ENCODE measurements around the gene SOX18. TPM values are rescaled to one million over a fixed set of nuclear protein-coding genes. Genes with fewer than 3 reads are reported as not detected.
A peak's percentile ranks its signal among the peaks of the same experiment; 100 is the strongest.

SOX18 gene
- total and polyA plus RNA-seq, 2 of the 13 experiments (the other 11 are each of a cell fraction or from before 2014, with no cell fraction given) = 1.6 to 1.9 TPM

- TF ChIP-seq SIX1 (CRISPR knock-in tag; IDR thresholded peaks at IDR 0.05; ENCODE audit: borderline replicate concordance) (no peak), SUZ12 (IDR thresholded peaks at IDR 0.05; ENCODE audit: low read depth, low read length) (no peak), ZNF33A (CRISPR knock-in tag; IDR thresholded peaks at IDR 0.05; ENCODE audit: borderline replicate concordance) (no peak), ZNF687 (CRISPR knock-in tag; IDR thresholded peaks at IDR 0.05) (peak; percentile 62), ZNF143 (CRISPR knock-in tag; IDR thresholded peaks at IDR 0.05) (no peak), MBNL3 (CRISPR knock-in tag; conservative IDR thresholded peaks at IDR 0.05) (no peak), NFIB (CRISPR knock-in tag; IDR thresholded peaks at IDR 0.05; ENCODE audit: borderline replicate concordance) (no peak), POLR2A (IDR thresholded peaks at IDR 0.05; ENCODE audit: insufficient read depth in 1 of 2, low read depth in 2 of 2, low read length in 2 of 2) (no peak; a peak in 1 of 4 replicates), ZNF629 (CRISPR knock-in tag; conservative IDR thresholded peaks at IDR 0.05) (no peak), AFF4 (CRISPR knock-in tag; IDR thresholded peaks at IDR 0.05) (no peak), RERE (CRISPR knock-in tag; IDR thresholded peaks at IDR 0.05; ENCODE audit: low read depth) (no peak)
- TF ChIP-seq, protein P1, sequence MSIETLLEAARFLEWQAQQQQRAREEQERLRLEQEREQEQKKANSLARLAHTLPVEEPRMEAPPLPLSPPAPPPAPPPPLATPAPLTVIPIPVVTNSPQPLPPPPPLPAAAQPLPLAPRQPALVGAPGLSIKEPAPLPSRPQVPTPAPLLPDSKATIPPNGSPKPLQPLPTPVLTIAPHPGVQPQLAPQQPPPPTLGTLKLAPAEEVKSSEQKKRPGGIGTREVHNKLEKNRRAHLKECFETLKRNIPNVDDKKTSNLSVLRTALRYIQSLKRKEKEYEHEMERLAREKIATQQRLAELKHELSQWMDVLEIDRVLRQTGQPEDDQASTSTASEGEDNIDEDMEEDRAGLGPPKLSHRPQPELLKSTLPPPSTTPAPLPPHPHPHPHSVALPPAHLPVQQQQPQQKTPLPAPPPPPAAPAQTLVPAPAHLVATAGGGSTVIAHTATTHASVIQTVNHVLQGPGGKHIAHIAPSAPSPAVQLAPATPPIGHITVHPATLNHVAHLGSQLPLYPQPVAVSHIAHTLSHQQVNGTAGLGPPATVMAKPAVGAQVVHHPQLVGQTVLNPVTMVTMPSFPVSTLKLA (IDR thresholded peaks at IDR 0.05) = no peak
- TF ChIP-seq, protein P2, sequence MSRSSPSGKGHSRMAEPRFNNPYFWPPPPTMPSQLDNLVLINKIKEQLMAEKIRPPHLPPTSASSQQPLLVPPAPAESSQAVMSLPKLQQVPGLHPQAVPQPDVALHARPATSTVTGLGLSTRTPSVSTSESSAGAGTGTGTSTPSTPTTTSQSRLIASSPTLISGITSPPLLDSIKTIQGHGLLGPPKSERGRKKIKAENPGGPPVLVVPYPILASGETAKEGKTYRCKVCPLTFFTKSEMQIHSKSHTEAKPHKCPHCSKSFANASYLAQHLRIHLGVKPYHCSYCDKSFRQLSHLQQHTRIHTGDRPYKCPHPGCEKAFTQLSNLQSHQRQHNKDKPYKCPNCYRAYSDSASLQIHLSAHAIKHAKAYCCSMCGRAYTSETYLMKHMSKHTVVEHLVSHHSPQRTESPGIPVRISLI (CRISPR knock-in tag; IDR thresholded peaks at IDR 0.05; ENCODE audit: borderline replicate concordance) = no peak
These were observed 14.8 kb upstream of the SOX18 start (continued) for GRCh38 chr20:64064145-64064698.

Measured in HepG2 (cell line).